Activated CD4-positive, alpha-beta memory T cell treated with anti-CD3 and anti-CD28 coated beads, Interleukin-2, amount 10 ng/mL, durations not matched to agents 7 days and 5 days (primary cell): ENCODE results near the gene ASB4. TPM values are rescaled to one million over a fixed set of nuclear protein-coding genes. Genes with fewer than 3 reads are reported as not detected.
"Not testable (repeated sequence)": the region's sequence is repeated elsewhere in the genome, so short reads cannot be mapped to it uniquely, and the experiment has no call there.

Experiments used
- CTCF ChIA-PET: fragments of 350-600 bp; sonication (Branson Sonifier 250); formaldehyde crosslinking; loops from one replicate; lab custom pipeline; 2021; ENCODE audit warnings: antibody characterized with exemption, inconsistent platforms; lab: Charles Lee
- POLR2A ChIA-PET: fragments of 350-600 bp; sonication (Branson Sonifier 250); formaldehyde crosslinking; loops from one replicate; lab custom pipeline; 2021; ENCODE audit warnings: antibody characterized with exemption; lab: Charles Lee
- DNase-seq: peaks from one replicate; pipeline ENCODE4 v3.0.0-alpha.2; 2020
- H3K27ac Mint-ChIP-seq: one replicate; pipeline ENCODE4 v1.8.0; 2021; ENCODE audit warnings: mild to moderate bottlenecking, mixed read lengths
- H3K27me3 Mint-ChIP-seq: one replicate; pipeline ENCODE4 v1.8.0; 2021; ENCODE audit warnings: mixed read lengths
- H3K36me3 Mint-ChIP-seq: one replicate; pipeline ENCODE4 v1.8.0; 2021; ENCODE audit warnings: low read depth, mixed read lengths
- H3K4me1 Mint-ChIP-seq: one replicate; pipeline ENCODE4 v1.8.0; 2021; ENCODE audit warnings: mixed read lengths
- H3K4me3 Mint-ChIP-seq: one replicate; pipeline ENCODE4 v1.8.0; 2021; ENCODE audit warnings: mild to moderate bottlenecking, mixed read lengths
- H3K9me3 Mint-ChIP-seq: one replicate; pipeline ENCODE4 v1.8.0; 2021; ENCODE audit warnings: mixed read lengths
- total RNA-seq, 2 experiments: library from RNA; stranded (reverse); gene quantifications; one replicate each; pipeline ENCODE4 v1.2.3, GENCODE V29; 2021

ASB4 gene
- total RNA-seq, 2 experiments from 2014 or later = not detected

GRCh38 chr7:95491201-95491600 is 5.5 kb downstream of the ASB4 start:
- H3K27me3 Mint-ChIP-seq = peaks cover 21% of the 10 kb centered on the region
- no peak for DNase-seq
- ChIA-PET CTCF (interaction anchor here (1.2 to 3.1 kb wide), 4 partner anchors 9 to 20 kb away, joined by 4 to 15 read pairs (median 12); no protein-coding TSS in a partner anchor), POLR2A (no interaction called here)
- H3K9me3 Mint-ChIP-seq = no peaks in the 10 kb centered on the region
- H3K4me3 Mint-ChIP-seq = no peak overlapping the region
- no peak overlapping the region for H3K27ac Mint-ChIP-seq
- no peaks in the 10 kb centered on the region for H3K4me1 Mint-ChIP-seq
- no peaks in the 10 kb centered on the region for H3K36me3 Mint-ChIP-seq

DNA sequence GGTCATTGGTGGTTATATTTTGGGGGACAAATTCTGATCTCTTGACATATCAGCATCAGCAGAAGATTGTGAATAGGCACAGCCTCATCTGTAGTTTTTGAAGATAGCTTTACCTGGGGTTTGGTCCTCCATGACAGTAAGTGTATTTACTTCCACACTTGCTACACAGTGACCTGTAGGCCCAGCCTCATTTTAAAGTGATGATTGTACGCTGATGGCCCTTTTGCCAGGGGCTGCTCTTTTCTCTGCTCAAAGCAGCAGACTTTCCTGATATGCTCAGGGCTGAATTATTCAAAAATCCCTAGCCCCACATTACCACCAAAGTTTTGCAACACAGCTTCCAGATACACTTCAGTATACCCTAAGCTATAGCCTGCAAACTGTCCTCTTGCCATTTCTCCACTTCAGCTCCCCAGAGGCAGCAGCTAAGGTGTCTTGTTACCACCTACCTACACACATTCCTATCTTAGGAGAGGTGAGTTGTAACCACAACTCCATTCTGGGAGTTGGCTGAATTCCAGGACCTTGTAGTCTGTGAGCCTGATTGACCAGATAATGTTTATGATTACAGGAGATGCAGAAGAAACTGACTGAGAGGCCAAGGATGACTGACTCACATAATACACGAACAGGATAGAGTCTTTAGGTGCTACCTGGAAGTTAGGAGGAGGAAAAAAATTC is 6.0 kb downstream of the ASB4 start:
- ChIA-PET POLR2A (no interaction called here), CTCF (interaction anchor here (1.2 to 2.6 kb wide), 3 partner anchors 9 to 20 kb away, joined by 4 to 13 read pairs (median 10); no protein-coding TSS in a partner anchor)
- H3K4me1 Mint-ChIP-seq = no peaks in the 10 kb centered on the region
- no peak overlapping the region for H3K27ac Mint-ChIP-seq
- H3K27me3 Mint-ChIP-seq = peaks cover 20% of the 10 kb centered on the region
- no peaks in the 10 kb centered on the region for H3K9me3 Mint-ChIP-seq
- DNase-seq = no peak
- H3K4me3 Mint-ChIP-seq = no peak overlapping the region
- H3K36me3 Mint-ChIP-seq = no peaks in the 10 kb centered on the region

DNA sequence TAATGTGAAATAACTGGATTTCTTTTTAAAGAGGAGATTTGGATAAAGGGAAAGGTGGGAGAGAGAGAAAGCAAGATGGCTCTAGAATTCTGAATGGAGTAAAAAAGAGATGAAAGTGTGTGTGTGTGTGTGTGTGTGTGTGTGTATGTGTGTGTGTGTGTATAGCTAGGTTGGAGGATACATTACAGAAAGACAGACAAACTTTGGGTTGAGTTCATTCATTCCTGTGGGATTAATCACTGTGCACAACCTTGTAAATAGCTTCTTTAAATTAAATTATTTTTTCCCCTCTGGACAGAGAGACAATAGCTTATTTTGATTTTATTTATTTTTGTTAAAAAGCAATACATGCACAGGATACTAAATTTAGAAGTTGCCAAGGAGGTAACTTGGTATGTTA is 7.5 kb downstream of the ASB4 start:
- peaks cover 20% of the 10 kb centered on the region for H3K27me3 Mint-ChIP-seq
- CTCF ChIA-PET = interaction anchor here (0.5 to 2.6 kb wide), 3 partner anchors 16 to 372 kb away, joined by 3 to 10 read pairs (median 6); no protein-coding TSS in a partner anchor

GRCh38 chr7:95493844-95494243 is 8.1 kb downstream of the ASB4 start:
- Mint-ChIP-seq H3K36me3 (peaks cover 2% of the 10 kb centered on the region), H3K9me3 (no peaks in the 10 kb centered on the region), H3K4me3 (no peak overlapping the region), H3K27ac (no peak overlapping the region), H3K4me1 (no peaks in the 10 kb centered on the region), H3K27me3 (peaks cover 20% of the 10 kb centered on the region)
- ChIA-PET POLR2A (no interaction called here), CTCF (interaction anchor here (1.6 to 2.6 kb wide), 2 partner anchors 17 to 18 kb away, joined by 6 to 10 read pairs; no protein-coding TSS in a partner anchor)
- no peak for DNase-seq

More for the DNA sequence above, 7.5 kb downstream of the ASB4 start:
- Mint-ChIP-seq H3K36me3 (peaks cover 2% of the 10 kb centered on the region), H3K4me3 (no peak overlapping the region), H3K9me3 (no peaks in the 10 kb centered on the region), H3K27ac (no peak overlapping the region), H3K4me1 (no peaks in the 10 kb centered on the region)
- no peak for DNase-seq
- POLR2A ChIA-PET = no interaction called here

- H3K36me3 Mint-ChIP-seq = peaks cover 2% of the 10 kb centered on the region
- peak overlapping the region; percentile 64 for H3K27ac Mint-ChIP-seq
- no peaks in the 10 kb centered on the region for H3K9me3 Mint-ChIP-seq
- peaks cover 5% of the 10 kb centered on the region for H3K27me3 Mint-ChIP-seq
- ChIA-PET POLR2A (no interaction called here), CTCF (interaction anchor here (0.9 to 2.7 kb wide), 4 partner anchors 8 to 24 kb away, joined by 3 to 30 read pairs (median 7); no protein-coding TSS in a partner anchor)
- DNase-seq = peak; percentile 36
- H3K4me3 Mint-ChIP-seq = peak overlapping the region; percentile 26
- H3K4me1 Mint-ChIP-seq = peaks cover 33% of the 10 kb centered on the region
Measured at GRCh38 chr7:95501261-95501832, 15.6 kb downstream of the ASB4 start.

DNA sequence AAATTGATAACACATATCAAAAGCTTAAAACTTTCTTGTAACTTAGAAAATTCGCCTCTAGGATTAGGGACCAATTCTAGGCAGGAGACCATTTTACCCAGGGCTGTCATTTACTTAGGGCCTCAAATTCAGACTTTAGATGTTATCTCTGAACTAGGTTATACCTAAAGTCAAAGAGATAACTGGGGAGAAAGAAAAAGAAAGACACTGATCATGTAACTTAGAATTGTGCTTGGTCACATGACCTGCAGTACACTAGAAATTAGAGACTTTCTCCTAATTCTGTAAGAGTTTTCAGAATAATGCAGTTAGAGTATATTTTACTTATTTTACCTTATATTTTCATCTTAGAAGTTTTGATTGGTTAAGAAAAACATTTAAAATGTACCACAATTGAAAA is 16.7 kb downstream of the ASB4 start:
- CTCF ChIA-PET = interaction anchor here (1.0 kb wide), 2 partner anchors 9 to 11 kb away, joined by 4 read pairs; no protein-coding TSS in a partner anchor
- peaks cover 33% of the 10 kb centered on the region for H3K4me1 Mint-ChIP-seq
- no peak for DNase-seq
- H3K4me3 Mint-ChIP-seq = no peak overlapping the region
- no peaks in the 10 kb centered on the region for H3K9me3 Mint-ChIP-seq
- POLR2A ChIA-PET = no interaction called here
- no peak overlapping the region for H3K27ac Mint-ChIP-seq
- no peaks in the 10 kb centered on the region for H3K36me3 Mint-ChIP-seq
- H3K27me3 Mint-ChIP-seq = peaks cover 5% of the 10 kb centered on the region

DNA sequence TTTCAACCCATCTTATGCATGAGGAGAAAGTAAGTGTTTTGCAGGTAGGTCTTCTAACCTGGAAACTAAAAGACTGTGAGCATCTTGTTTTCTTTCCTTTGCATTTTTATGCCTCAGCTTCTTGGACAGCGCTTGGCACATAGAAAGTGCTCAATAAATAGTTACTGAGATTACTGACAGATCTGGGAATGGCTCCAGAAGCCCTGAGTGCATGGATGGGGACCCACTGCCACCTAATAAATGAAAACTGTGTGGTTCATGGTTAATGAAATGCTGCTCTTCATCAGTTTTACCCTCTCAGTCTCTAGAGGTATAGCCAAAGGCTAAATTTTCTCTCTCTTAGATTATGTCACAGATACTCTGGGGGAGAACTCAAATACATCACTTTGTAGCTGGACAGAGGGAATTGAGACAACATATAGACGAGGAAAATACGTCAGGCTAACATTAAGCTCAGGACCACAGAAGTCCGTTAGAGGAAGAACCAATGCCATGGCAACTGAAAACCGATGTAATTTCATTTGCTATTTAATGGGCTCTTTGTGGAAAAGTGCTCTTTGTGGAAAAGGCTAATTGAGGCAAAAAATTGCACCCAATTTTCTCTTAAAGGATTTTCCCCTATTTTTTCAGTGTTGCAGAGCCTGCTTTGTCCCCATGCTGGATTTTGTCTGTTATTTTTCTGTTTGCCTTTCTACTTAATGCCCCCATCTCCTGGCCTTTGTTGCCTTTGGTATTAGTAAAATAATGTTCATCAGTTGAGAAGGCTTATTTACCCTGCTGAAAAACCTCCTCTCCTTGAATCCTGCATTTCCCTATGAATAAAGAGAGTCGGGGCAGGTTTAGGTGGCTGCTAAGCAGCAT is 17.8 kb downstream of the ASB4 start:
- CTCF ChIA-PET = interaction anchor here (0.7 to 1.0 kb wide), 2 partner anchors 8 to 10 kb away, joined by 4 read pairs; no protein-coding TSS in a partner anchor
- Mint-ChIP-seq H3K9me3 (no peaks in the 10 kb centered on the region), H3K27me3 (peaks cover 5% of the 10 kb centered on the region), H3K36me3 (no peaks in the 10 kb centered on the region), H3K4me3 (no peak overlapping the region), H3K4me1 (peaks cover 33% of the 10 kb centered on the region), H3K27ac (no peak overlapping the region)
- no peak for DNase-seq
- POLR2A ChIA-PET = no interaction called here

DNA sequence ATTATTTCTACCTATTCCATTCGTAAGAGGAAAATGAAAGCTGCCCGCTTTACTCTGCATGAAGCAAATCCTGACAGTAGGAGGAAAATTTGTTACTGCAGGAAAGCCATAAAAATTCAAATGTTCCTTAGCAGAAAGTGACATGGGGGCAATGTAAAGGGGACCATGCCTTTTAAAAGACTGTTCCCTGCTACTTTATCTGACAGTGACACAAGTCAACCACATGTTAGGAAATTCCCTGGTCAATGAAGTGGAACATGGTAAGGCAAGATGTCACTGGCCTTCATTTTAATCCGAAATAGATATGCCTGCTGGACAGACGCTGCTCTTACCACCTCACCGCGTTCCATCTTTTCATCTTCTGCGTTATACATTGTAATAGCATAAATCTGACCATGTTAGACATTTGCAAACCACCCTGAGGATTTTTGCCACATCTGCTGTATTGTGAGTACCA is 18.4 kb downstream of the ASB4 start:
- H3K36me3 Mint-ChIP-seq, H3K4me3 Mint-ChIP-seq, H3K27me3 Mint-ChIP-seq, DNase-seq, H3K27ac Mint-ChIP-seq, CTCF ChIA-PET, H3K9me3 Mint-ChIP-seq, POLR2A ChIA-PET: not testable (repeated sequence)
- peaks cover 31% of the 10 kb centered on the region for H3K4me1 Mint-ChIP-seq

DNA sequence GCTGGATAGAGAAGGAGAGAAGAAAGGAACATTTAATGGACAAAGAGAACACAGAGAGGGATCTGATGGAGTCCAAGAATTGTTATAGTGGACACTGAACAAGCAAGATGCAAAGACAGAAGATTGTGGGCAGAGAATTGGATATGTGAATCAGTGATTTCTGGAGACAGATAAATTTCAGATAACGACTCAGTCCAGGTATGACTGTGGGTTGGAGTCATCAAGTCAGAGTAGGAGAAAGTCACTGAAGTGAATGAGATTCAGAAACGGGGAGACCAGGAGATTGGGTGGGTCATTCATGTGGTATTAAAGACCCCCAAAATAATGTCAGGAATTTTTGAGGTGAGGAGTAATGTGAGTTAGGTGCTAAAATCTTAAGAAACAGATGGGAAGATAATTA is 23.0 kb downstream of the ASB4 start:
- ChIA-PET CTCF (interaction anchor here (0.7 to 7.6 kb wide), 4 partner anchors 8 to 1519 kb away, joined by 3 to 113 read pairs (median 4); no protein-coding TSS in a partner anchor), POLR2A (no interaction called here)
- H3K4me1 Mint-ChIP-seq = no peaks in the 10 kb centered on the region
- peaks cover 14% of the 10 kb centered on the region for H3K27me3 Mint-ChIP-seq
- no peak for DNase-seq
- no peak overlapping the region for H3K4me3 Mint-ChIP-seq
- H3K36me3 Mint-ChIP-seq = no peaks in the 10 kb centered on the region
- H3K27ac Mint-ChIP-seq = no peak overlapping the region
- H3K9me3 Mint-ChIP-seq = no peaks in the 10 kb centered on the region

DNA sequence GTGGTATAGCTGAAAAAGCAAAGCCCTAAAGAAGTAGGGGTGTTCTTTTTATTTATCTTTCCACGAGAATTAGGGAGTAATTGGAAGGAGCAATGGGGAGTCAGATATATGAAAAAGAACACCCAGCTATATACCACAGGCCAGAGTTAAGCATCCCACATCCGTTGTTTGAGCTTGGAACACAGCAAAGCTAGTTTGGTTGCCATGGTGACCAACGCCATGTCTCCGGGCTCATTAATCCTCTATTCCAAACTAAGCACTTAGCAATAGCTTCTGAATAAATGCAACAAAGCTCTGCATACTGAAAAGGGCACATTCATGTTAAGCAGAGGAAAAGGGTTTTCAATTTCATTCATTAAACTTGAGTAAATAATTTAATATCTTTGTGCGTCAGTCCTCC is 23.5 kb downstream of the ASB4 start:
- DNase-seq = peak; percentile 49
- Mint-ChIP-seq H3K36me3 (no peaks in the 10 kb centered on the region), H3K27ac (no peak overlapping the region), H3K4me3 (no peak overlapping the region), H3K4me1 (no peaks in the 10 kb centered on the region), H3K27me3 (peaks cover 19% of the 10 kb centered on the region), H3K9me3 (no peaks in the 10 kb centered on the region)
- POLR2A ChIA-PET = no interaction called here
- CTCF ChIA-PET = interaction anchor here (0.7 to 7.6 kb wide), 6 partner anchors 8 to 1519 kb away, joined by 3 to 113 read pairs (median 4); no protein-coding TSS in a partner anchor

GRCh38 chr7:95511716-95512260 is 26.0 kb downstream of the ASB4 start:
- H3K36me3 Mint-ChIP-seq = no peaks in the 10 kb centered on the region
- H3K9me3 Mint-ChIP-seq = no peaks in the 10 kb centered on the region
- H3K27ac Mint-ChIP-seq = no peak overlapping the region
- H3K4me3 Mint-ChIP-seq = no peak overlapping the region
- ChIA-PET CTCF (interaction anchor here (0.7 to 7.6 kb wide), 21 partner anchors 9 to 1062 kb away, joined by 3 to 113 read pairs (median 5); partner anchors contain the start of gene ASB4), POLR2A (no interaction called here)
- peaks cover 30% of the 10 kb centered on the region for H3K27me3 Mint-ChIP-seq
- peak; percentile 62 for DNase-seq
- H3K4me1 Mint-ChIP-seq = no peaks in the 10 kb centered on the region

- no peaks in the 10 kb centered on the region for H3K4me1 Mint-ChIP-seq
- no peaks in the 10 kb centered on the region for H3K36me3 Mint-ChIP-seq
- H3K4me3 Mint-ChIP-seq = no peak overlapping the region
- ChIA-PET POLR2A (no interaction called here), CTCF (no interaction called here)
- DNase-seq = no peak
- no peaks in the 10 kb centered on the region for H3K9me3 Mint-ChIP-seq
- H3K27ac Mint-ChIP-seq = no peak overlapping the region
- H3K27me3 Mint-ChIP-seq = peaks cover 33% of the 10 kb centered on the region
Measured at GRCh38 chr7:95517458-95517857, 31.7 kb downstream of the ASB4 start.
